Endothelial cell of umbilical vein (primary cell): ENCODE data around the gene ALDH2. TPM values are rescaled to one million over a fixed set of nuclear protein-coding genes. Genes with fewer than 3 reads are reported as not detected.
"Not testable (repeated sequence)": the region's sequence is repeated elsewhere in the genome, so short reads cannot be mapped to it uniquely, and the experiment has no call there.

Source experiments
- BruUV-seq: library from RNA; stranded (reverse); fragments of 400-500 nt; replicated peaks from 2 replicates; lab custom pipeline; 2021; lab: Mats Ljungman, UMichigan
- CTCF ChIA-PET: fragments of 300-600, 350-600 bp; sonication (Branson Sonifier 250); formaldehyde crosslinking; loops from one replicate; lab custom pipeline; 2021; ENCODE audit warnings: antibody characterized with exemption, inconsistent platforms; lab: Charles Lee
- POLR2A ChIA-PET: fragments of 300-600, 350-600 bp; sonication (Branson Sonifier 250); formaldehyde crosslinking; loops from one replicate; lab custom pipeline; 2021; ENCODE audit warnings: antibody characterized with exemption, inconsistent platforms; lab: Charles Lee
- DNase-seq: peaks from one replicate; pipeline ENCODE4 v3.0.0-alpha.2; 2011; ENCODE audit warnings: low read depth, low spot score
- FAIRE-seq: peaks from 2 replicates; lab custom pipeline; 2011; peaks lifted over from hg19 to GRCh38; lab: Jason Lieb, UNC
- H2AFZ ChIP-seq: 2 replicates; pipeline ENCODE4 v1.6.0; 2012; ENCODE audit warnings: low read depth, low read length, control low read depth, inconsistent platforms
- H3K27ac ChIP-seq: 2 replicates; pipeline ENCODE4 v1.5.1; 2011; ENCODE audit warnings: low read depth, mild to moderate bottlenecking, control low read depth, low read length, moderate library complexity; ENCODE audit not compliant: insufficient read depth
- H3K27me3 ChIP-seq, 2 experiments: 2 replicates each; pipeline versions ENCODE4 v1.6.0 to v1.6.1; 2011; ENCODE audit warnings: low read length in 2 of 2, mixed read lengths in 1 of 2; ENCODE audit not compliant: control insufficient read depth in 2 of 2, insufficient read depth in 2 of 2
- H3K36me3 ChIP-seq, 2 experiments: 2 replicates in 1 of 2; 3 replicates in 1 of 2; pipeline ENCODE4 v1.5.1; 2011; ENCODE audit warnings: low read length in 2 of 2, mild to moderate bottlenecking in 1 of 2, moderate library complexity in 1 of 2; ENCODE audit not compliant: control insufficient read depth in 2 of 2, insufficient read depth in 2 of 2; ENCODE audit errors: extremely low read depth in 1 of 2
- H3K4me1 ChIP-seq: 3 replicates; pipeline ENCODE4 v1.5.1; 2011; ENCODE audit warnings: mild to moderate bottlenecking, low read length; ENCODE audit not compliant: control insufficient read depth, insufficient read depth; ENCODE audit errors: extremely low read depth
- H3K4me2 ChIP-seq: 2 replicates; pipeline ENCODE4 v1.6.1; 2011; ENCODE audit warnings: low read length, control low read depth, mixed read lengths; ENCODE audit not compliant: insufficient read depth
- H3K4me3 ChIP-seq, 3 experiments: fragments of 200-600 bp in 1 of 3; sonication (generic), shearing (Covaris generic) in 1 of 3; replicated peaks in 1 of 3; 2 replicates each; pipeline ENCODE4 v1.5.1; 2011 to 2016; ENCODE audit warnings: control low read depth in 3 of 3, low read length in 3 of 3, mild to moderate bottlenecking in 2 of 3, inconsistent platforms in 1 of 3, low read depth in 1 of 3, moderate library complexity in 1 of 3; ENCODE audit not compliant: insufficient read depth in 1 of 3
- H3K79me2 ChIP-seq: 2 replicates; pipeline ENCODE4 v1.6.0; 2012; ENCODE audit warnings: low read length, inconsistent platforms; ENCODE audit not compliant: control insufficient read depth, insufficient read depth
- H3K9ac ChIP-seq: replicated peaks from 2 replicates; pipeline ENCODE3; 2011; ENCODE audit warnings: low read length, control low read depth; ENCODE audit not compliant: insufficient read depth; ENCODE audit errors: extremely low read depth
- H3K9me1 ChIP-seq: replicated peaks from 3 replicates; pipeline ENCODE4 v1.6.0; 2011; ENCODE audit warnings: mild to moderate bottlenecking, low read length; ENCODE audit not compliant: control insufficient read depth, insufficient read depth; ENCODE audit errors: extremely low read depth
- H3K9me3 ChIP-seq: replicated peaks from 2 replicates; pipeline ENCODE4 v1.5.1; 2012; ENCODE audit warnings: low read length, inconsistent platforms; ENCODE audit not compliant: control insufficient read depth, insufficient read depth
- H4K20me1 ChIP-seq: replicated peaks from 2 replicates; pipeline ENCODE3; 2011; ENCODE audit warnings: mild to moderate bottlenecking, low read length; ENCODE audit not compliant: control insufficient read depth, insufficient read depth; ENCODE audit errors: extremely low read depth
- CTCF ChIP-seq, 2 donors: IDR thresholded peaks; 1 replicate in 1 of 2; 2 replicates in 1 of 2; pipeline ENCODE4 v1.5.1; 2011; ENCODE audit warnings: low read length in 2 of 2, mild to moderate bottlenecking in 2 of 2, moderate library complexity in 2 of 2, control low read depth in 1 of 2, inconsistent platforms in 1 of 2, low read depth in 1 of 2; ENCODE audit not compliant: insufficient read depth in 1 of 2; ENCODE audit errors: extremely low read depth in 1 of 2
- EZH2 ChIP-seq: IDR thresholded peaks from 2 replicates; pipeline ENCODE4 v1.6.1; 2012; ENCODE audit warnings: borderline replicate concordance, low read depth, mild to moderate bottlenecking, moderate library complexity, low read length, inconsistent platforms; ENCODE audit not compliant: severe bottlenecking
- FOS ChIP-seq: IDR thresholded peaks from 2 replicates; pipeline ENCODE4 v1.6.1; 2011; ENCODE audit warnings: mild to moderate bottlenecking, low read length, moderate library complexity, borderline replicate concordance; ENCODE audit not compliant: insufficient read depth
- GATA2 ChIP-seq: IDR thresholded peaks from 2 replicates; pipeline ENCODE4 v1.7.0; 2011; ENCODE audit warnings: low read depth, mild to moderate bottlenecking, moderate library complexity, mixed read lengths, low read length; ENCODE audit not compliant: insufficient read length, insufficient read depth
- JUN ChIP-seq: IDR thresholded peaks from 2 replicates; pipeline ENCODE4 v1.6.1; 2011; ENCODE audit warnings: borderline replicate concordance, low read depth; ENCODE audit not compliant: insufficient read length, insufficient read depth
- MAX ChIP-seq: IDR thresholded peaks from 2 replicates; pipeline ENCODE4 v1.6.1; 2011; ENCODE audit not compliant: insufficient read depth, insufficient read length
- MYC ChIP-seq: IDR thresholded peaks from one replicate; pipeline ENCODE4 v1.6.1; 2011; ENCODE audit warnings: mild to moderate bottlenecking, low read depth, low read length
- POLR2A ChIP-seq: IDR thresholded peaks from 2 replicates; pipeline ENCODE4 v1.6.1; 2012; ENCODE audit warnings: low read depth, mild to moderate bottlenecking, control low read depth, low read length
- POLR2AphosphoS5 ChIP-seq: IDR thresholded peaks from 2 replicates; pipeline ENCODE4 v1.6.1; 2012; ENCODE audit warnings: low read depth, mild to moderate bottlenecking, control low read depth, low read length, moderate library complexity; ENCODE audit not compliant: insufficient read depth
- dilution Hi-C: fragments of 300-500 bp; cut with MboI; formaldehyde crosslinking; loops from one replicate; pipeline ENCODE4 v1.15.0; 2019; ENCODE audit warnings: low sequenced_read_pairs; ENCODE audit not compliant: extremely low pct_ligation_motif_present
- intact Hi-C: fragments of 100-400 bp; cut with micrococcal nuclease; formaldehyde crosslinking; loops from one replicate; pipeline ENCODE4 v1.10.0; 2022
- polyA plus RNA-seq, 4 experiments: library from polyadenylated mRNA; depleted of rRNA in 3 of 4; stranded (reverse) in 3 of 4; unstranded in 1 of 4; fragments of >200 nt; gene quantifications; 2 replicates each; pipeline versions ENCODE4 v1.2.1 to v1.2.3, GENCODE V29; 2011 to 2012; ENCODE audit warnings: missing spikeins in 1 of 4
- total RNA-seq: library from RNA; stranded (reverse); gene quantifications from 2 replicates; pipeline ENCODE4 v1.2.3, GENCODE V29; 2021

ALDH2 gene
- total and polyA plus RNA-seq, 2 donors (not counting 3 experiments of a cell fraction or from before 2014, with no cell fraction given) = 69.5 to 86.5 TPM

- BruUV-seq = no TSS peak
- no peak overlapping the region for H2AFZ ChIP-seq
- peaks cover 4 to 7% of the 10 kb centered on the region in 2 experiments for H3K27me3 ChIP-seq
- no peaks in the 10 kb centered on the region for H3K79me2 ChIP-seq
- H3K4me3 ChIP-seq = no peak overlapping the region
- H3K9me3 ChIP-seq = no peaks in the 10 kb centered on the region
- H3K4me1 ChIP-seq = no peaks in the 10 kb centered on the region
- H3K27ac ChIP-seq = no peak overlapping the region
- ChIA-PET POLR2A (no interaction called here), CTCF (no interaction called here)
- dilution Hi-C loops = no loop called here
- intact Hi-C loops = no loop called here
- H4K20me1 ChIP-seq = no peaks in the 10 kb centered on the region
- H3K9ac ChIP-seq = no peak overlapping the region
- TF ChIP-seq CTCF (IDR thresholded peaks at IDR 0.05; ENCODE audit: extremely low read depth in 1 of 2, insufficient read depth in 1 of 2, low read depth in 1 of 2, low read length in 2 of 2) (no peak), JUN (no peak), FOS (no peak), EZH2 (no peak), MYC (no peak), POLR2A (no peak), GATA2 (no peak), MAX (no peak), POLR2AphosphoS5 (no peak)
- no peak for FAIRE-seq
- no peak for DNase-seq
- no peak overlapping the region for H3K4me2 ChIP-seq
- H3K36me3 ChIP-seq = no peaks in the 10 kb centered on the region
- H3K9me1 ChIP-seq = no peaks in the 10 kb centered on the region
Measured at GRCh38 chr12:111828338-111828979, 61.7 kb downstream of the ALDH2 start.

- H3K79me2 ChIP-seq, H3K4me3 ChIP-seq, H3K9ac ChIP-seq, H3K9me3 ChIP-seq, H3K9me1 ChIP-seq, dilution Hi-C loops, H3K4me2 ChIP-seq, POLR2A ChIA-PET, H4K20me1 ChIP-seq, DNase-seq, H3K36me3 ChIP-seq, BruUV-seq, FAIRE-seq, H3K4me1 ChIP-seq, H3K27ac ChIP-seq, CTCF ChIA-PET, H2AFZ ChIP-seq, intact Hi-C loops, H3K27me3 ChIP-seq: not testable (repeated sequence)
Measured at GRCh38 chr12:111829635-111830034, 62.9 kb downstream of the ALDH2 start.
